GM12864 (cell line): ENCODE data around the gene PRR15.

Source experiments
- DNase-seq: peaks from one replicate; pipeline ENCODE4 v3.0.0-alpha.2; 2011; ENCODE audit warnings: low read depth
- H3K4me3 ChIP-seq: 2 replicates; pipeline ENCODE4 v1.5.1; 2011; ENCODE audit warnings: mild to moderate bottlenecking, low read depth, low read length, control low read depth
- CTCF ChIP-seq: IDR thresholded peaks from 2 replicates; pipeline ENCODE4 v1.5.1; 2011; ENCODE audit warnings: low read depth, mild to moderate bottlenecking, moderate library complexity, low read length, control low read depth, inconsistent platforms; ENCODE audit errors: missing control alignments

PRR15 gene

GRCh38 chr7:29598613-29599012 is 35.0 kb downstream of the PRR15 start:
- no peak overlapping the region for H3K4me3 ChIP-seq
- no peak for TF ChIP-seq CTCF
- DNase-seq, result no peak

- no peak overlapping the region for H3K4me3 ChIP-seq
- TF ChIP-seq CTCF, result no peak
- no peak for DNase-seq
Observed at GRCh38 chr7:29599026-29599425, 35.4 kb downstream of the PRR15 start.

GRCh38 chr7:29600661-29601060 is 37.0 kb downstream of the PRR15 start:
- no peak overlapping the region for H3K4me3 ChIP-seq
- DNase-seq, result no peak
- no peak for TF ChIP-seq CTCF

GRCh38 chr7:29604052-29604451 is 40.4 kb downstream of the PRR15 start:
- H3K4me3 ChIP-seq, result no peak overlapping the region
- DNase-seq, result no peak
- TF ChIP-seq CTCF, result no peak

- no peak for DNase-seq
- no peak overlapping the region for H3K4me3 ChIP-seq
- no peak for TF ChIP-seq CTCF
Observed at GRCh38 chr7:29604702-29605101, 41.1 kb downstream of the PRR15 start.

- TF ChIP-seq CTCF, result no peak
- no peak overlapping the region for H3K4me3 ChIP-seq
- no peak for DNase-seq
Observed at GRCh38 chr7:29605671-29606070, 42.0 kb downstream of the PRR15 start.

- DNase-seq, result no peak
- no peak overlapping the region for H3K4me3 ChIP-seq
- no peak for TF ChIP-seq CTCF
Observed at GRCh38 chr7:29606287-29606721, 42.7 kb downstream of the PRR15 start.
